Measurements from ENCODE around the gene RAP1A. TPM values are rescaled to one million over a fixed set of nuclear protein-coding genes. Genes with fewer than 3 reads are reported as not detected.
"Not testable (repeated sequence)": the region's sequence is repeated elsewhere in the genome, so short reads cannot be mapped to it uniquely, and the experiment has no call there.

The RAP1A gene
- total RNA-seq, 2 donors from 2014 or later = 126 to 165 TPM

- no peak for ATAC-seq
- Mint-ChIP-seq H3K9me3 (no peaks in the 10 kb centered on the region), H3K27ac (no peak overlapping the region), H3K36me3 (no peaks in the 10 kb centered on the region)
- no peak for DNase-seq (ENCODE audit: low spot score in 2 of 2)
These were observed 113.1 kb downstream of the RAP1A start for GRCh38 chr1:111732718-111733117.

- no peaks in the 10 kb centered on the region for H3K9me3 Mint-ChIP-seq
- peak in 1 of 2 donors; percentile 32 for ATAC-seq
- H3K27ac Mint-ChIP-seq = no peak overlapping the region
- no peak for DNase-seq (ENCODE audit: low spot score in 2 of 2)
- H3K36me3 Mint-ChIP-seq = no peaks in the 10 kb centered on the region
These were observed 113.8 kb downstream of the RAP1A start for GRCh38 chr1:111733183-111733991.

GRCh38 chr1:111733992-111734341, 114.4 kb downstream of the RAP1A start:
- no peak for DNase-seq (ENCODE audit: low spot score in 2 of 2)
- Mint-ChIP-seq H3K36me3 (no peaks in the 10 kb centered on the region), H3K9me3 (no peaks in the 10 kb centered on the region), H3K27ac (no peak overlapping the region)
- no peak for ATAC-seq

GRCh38 chr1:111734426-111734825, 114.8 kb downstream of the RAP1A start:
- H3K27ac Mint-ChIP-seq = no peak overlapping the region
- ATAC-seq = no peak
- no peaks in the 10 kb centered on the region for H3K36me3 Mint-ChIP-seq
- H3K9me3 Mint-ChIP-seq = no peaks in the 10 kb centered on the region
- DNase-seq (ENCODE audit: low spot score in 2 of 2) = no peak

GRCh38 chr1:111734856-111735255, 115.3 kb downstream of the RAP1A start:
- peaks cover 0 to 4% of the 10 kb centered on the region in 2 donors for H3K36me3 Mint-ChIP-seq
- H3K9me3 Mint-ChIP-seq = no peaks in the 10 kb centered on the region
- no peak for ATAC-seq
- no peak for DNase-seq (ENCODE audit: low spot score in 2 of 2)
- H3K27ac Mint-ChIP-seq = no peak overlapping the region

GRCh38 chr1:111735321-111735720, 115.7 kb downstream of the RAP1A start:
- peaks cover 0 to 5% of the 10 kb centered on the region in 2 donors for H3K36me3 Mint-ChIP-seq
- ATAC-seq (no peak), DNase-seq (ENCODE audit: low spot score in 2 of 2) (no peak)
- no peak overlapping the region for H3K27ac Mint-ChIP-seq
- H3K9me3 Mint-ChIP-seq = no peaks in the 10 kb centered on the region

GRCh38 chr1:111735858-111736544, 116.4 kb downstream of the RAP1A start:
- ATAC-seq (no peak), DNase-seq (ENCODE audit: low spot score in 2 of 2) (no peak)
- Mint-ChIP-seq H3K9me3 (no peaks in the 10 kb centered on the region), H3K36me3 (peaks cover 0 to 5% of the 10 kb centered on the region in 2 donors), H3K27ac (no peak overlapping the region)

GRCh38 chr1:111736548-111737215, 117.1 kb downstream of the RAP1A start:
- ATAC-seq (no peak), DNase-seq (ENCODE audit: low spot score in 2 of 2) (no peak)
- Mint-ChIP-seq H3K27ac (no peak overlapping the region), H3K9me3 (no peaks in the 10 kb centered on the region), H3K36me3 (peaks cover 0 to 5% of the 10 kb centered on the region in 2 donors)

- Mint-ChIP-seq H3K36me3 (peaks cover 0 to 5% of the 10 kb centered on the region in 2 donors), H3K27ac (peak overlapping the region in 1 of 2 donors; percentile 83), H3K9me3 (no peaks in the 10 kb centered on the region)
- DNase-seq (ENCODE audit: low spot score in 2 of 2) (no peak), ATAC-seq (no peak)
These were observed 117.9 kb downstream of the RAP1A start for GRCh38 chr1:111737216-111738132.

- Mint-ChIP-seq H3K27ac (peak overlapping the region in 1 of 2 donors; percentile 83), H3K9me3 (no peaks in the 10 kb centered on the region), H3K36me3 (peaks cover 0 to 5% of the 10 kb centered on the region in 2 donors)
- no peak for ATAC-seq
- DNase-seq (ENCODE audit: low spot score in 2 of 2) = no peak
These were observed 118.5 kb downstream of the RAP1A start for GRCh38 chr1:111738133-111738435.

- Mint-ChIP-seq H3K27ac (peak overlapping the region in 1 of 2 donors; percentile 44), H3K36me3 (peaks cover 0 to 5% of the 10 kb centered on the region in 2 donors), H3K9me3 (no peaks in the 10 kb centered on the region)
- ATAC-seq = peak; percentile 53 to 71
- DNase-seq (ENCODE audit: low spot score in 2 of 2) = peak; percentile 41 to 65
These were observed 119.0 kb downstream of the RAP1A start for GRCh38 chr1:111738436-111739193.

GRCh38 chr1:111739194-111739924, 119.8 kb downstream of the RAP1A start, which contains the start of gene INKA2:
Gene INKA2, minus strand, starts transcription at chr1:111739395. Its CDS starts 153 bp downstream, at chr1:111739242.
- Mint-ChIP-seq H3K27ac (peak within 1 kb of the TSS in 1 of 2 donors; percentile 44), H3K9me3 (no peaks in the 10 kb centered on the region), H3K36me3 (peaks cover 0 to 5% of the 10 kb centered on the region in 2 donors)
- ATAC-seq = peak; percentile 85 to 89
- DNase-seq (ENCODE audit: low spot score in 2 of 2) = peak; percentile 80

GRCh38 chr1:111739925-111740765, 120.6 kb downstream of the RAP1A start:
- H3K36me3 Mint-ChIP-seq = peaks cover 0 to 5% of the 10 kb centered on the region in 2 donors
- no peaks in the 10 kb centered on the region for H3K9me3 Mint-ChIP-seq
- no peak overlapping the region for H3K27ac Mint-ChIP-seq
- DNase-seq (ENCODE audit: low spot score in 2 of 2) = peak in 1 of 2 donors; percentile 37
- no peak for ATAC-seq

- not testable (repeated sequence) for H3K9me3 Mint-ChIP-seq; H3K27ac Mint-ChIP-seq; DNase-seq (ENCODE audit: low spot score in 2 of 2); ATAC-seq; H3K36me3 Mint-ChIP-seq
These were observed 122.7 kb downstream of the RAP1A start for GRCh38 chr1:111742292-111742691.

All from activated naive CD4-positive, alpha-beta T cell treated with anti-CD3 and anti-CD28 coated beads, Interleukin-2, amount 50 U/mL, for 72 hours (primary cell).